Muscle of back (tissue), 11 donors: ENCODE results near the gene TM9SF2. TPM values are rescaled to one million over a fixed set of nuclear protein-coding genes. Genes with fewer than 3 reads are reported as not detected.
A peak's percentile ranks its signal among the peaks of the same experiment; 100 is the strongest.
"Not testable (repeated sequence)": the region's sequence is repeated elsewhere in the genome, so short reads cannot be mapped to it uniquely, and the experiment has no call there.

ENCODE experiments used
- DNase-seq, 3 donors: peaks; one replicate each; pipeline versions ENCODE4 v3.0.0 to v3.0.0-alpha.2; 2013
- polyA plus RNA-seq, 10 donors: library from polyadenylated mRNA; unstranded; fragments of 120-200 nt; gene quantifications; one replicate each; pipeline ENCODE4 v1.2.1, GENCODE V29; 2013; ENCODE audit not compliant: insufficient read length in 10 of 10

TM9SF2 gene
- polyA plus RNA-seq, 10 donors = 77.8 to 96.7 (median 84.9) TPM

- DNase-seq = not testable (repeated sequence)
Observed at GRCh38 chr13:99491750-99492149, 9.5 kb upstream of the TM9SF2 start.

GRCh38 chr13:99495466-99496183, 5.6 kb upstream of the TM9SF2 start:
- DNase-seq = no peak

- peak; percentile 41 to 62 (median 52) for DNase-seq
Observed at GRCh38 chr13:99496184-99497142, 4.8 kb upstream of the TM9SF2 start.

GRCh38 chr13:99498171-99499161, 2.8 kb upstream of the TM9SF2 start:
- peak; percentile 97 to 98 (median 97) for DNase-seq

GRCh38 chr13:99500839-99501183, 461 bp upstream of the TM9SF2 start:
- DNase-seq = no peak

GRCh38 chr13:99501848-99502301, 603 bp downstream of the TM9SF2 start:
- peak in 2 of 3 donors; percentile 39 to 72 for DNase-seq

GRCh38 chr13:99505814-99506269, 4.6 kb downstream of the TM9SF2 start:
- DNase-seq = no peak

GRCh38 chr13:99506634-99507033, 5.4 kb downstream of the TM9SF2 start:
- no peak for DNase-seq

GRCh38 chr13:99507054-99507453, 5.8 kb downstream of the TM9SF2 start:
- DNase-seq = no peak

GRCh38 chr13:99507551-99507950, 6.3 kb downstream of the TM9SF2 start:
- DNase-seq = no peak

GRCh38 chr13:99507986-99508385, 6.7 kb downstream of the TM9SF2 start:
- no peak for DNase-seq

GRCh38 chr13:99509479-99509878, 8.2 kb downstream of the TM9SF2 start:
- DNase-seq = no peak

- no peak for DNase-seq
Observed at GRCh38 chr13:99514801-99515200, 13.5 kb downstream of the TM9SF2 start.

- no peak for DNase-seq
Observed at GRCh38 chr13:99516153-99516929, 15.1 kb downstream of the TM9SF2 start.

- DNase-seq = no peak
Observed at GRCh38 chr13:99517577-99517976, 16.3 kb downstream of the TM9SF2 start.

GRCh38 chr13:99517984-99518383, 16.7 kb downstream of the TM9SF2 start:
- no peak for DNase-seq

- no peak for DNase-seq
Observed at GRCh38 chr13:99522298-99522697, 21.0 kb downstream of the TM9SF2 start.

- DNase-seq = no peak
Observed at GRCh38 chr13:99523838-99524237, 22.6 kb downstream of the TM9SF2 start.

GRCh38 chr13:99525967-99526366, 24.7 kb downstream of the TM9SF2 start:
- no peak for DNase-seq

GRCh38 chr13:99526549-99526948, 25.3 kb downstream of the TM9SF2 start:
- DNase-seq = no peak

GRCh38 chr13:99527301-99527700, 26.0 kb downstream of the TM9SF2 start:
- DNase-seq = no peak
